K562 (cell line): ENCODE measurements around the gene MAGI2. TPM values are rescaled to one million over a fixed set of nuclear protein-coding genes. Genes with fewer than 3 reads are reported as not detected.

Source experiments
- ATAC-seq: fragments of 200-7000 bp; cut with Tn5 transposase; 3 replicates; pipeline ENCODE4 v1.9.1; 2020; ENCODE audit warnings: moderate library complexity
- BruUV-seq: library from RNA; stranded (reverse); fragments of 400-500 nt; replicated peaks from 2 replicates; lab custom pipeline; 2021; lab: Mats Ljungman, UMichigan
- CTCF ChIA-PET: fragments of 300-600 bp; formaldehyde crosslinking; extraction: SDS; loops from one replicate; lab custom pipeline; 2021; ENCODE audit warnings: low intra/inter-chr PET ratio; lab: Yijun Ruan, JAX
- POLR2A ChIA-PET: fragments of 300-600, 350-650 bp; sonication (Branson Sonifier 250); formaldehyde crosslinking; extraction: SDS; loops from one replicate; lab custom pipeline; 2021; ENCODE audit warnings: antibody characterized with exemption, inconsistent platforms; lab: Yijun Ruan, JAX
- DNase-seq, 4 experiments: peaks; one replicate each; pipeline versions ENCODE4 v3.0.0 to v3.0.0-alpha.2; 2011 to 2018; ENCODE audit warnings: low spot score in 3 of 4, mixed read lengths in 3 of 4; ENCODE audit errors: extremely low read depth in 1 of 4
- FAIRE-seq: peaks from 2 replicates; lab custom pipeline; 2011; peaks lifted over from hg19 to GRCh38; lab: Jason Lieb, UNC
- H2AFZ ChIP-seq: 2 replicates; pipeline ENCODE4 v1.6.0; 2011; ENCODE audit warnings: low read depth, low read length, control low read depth, inconsistent platforms
- H3K27ac ChIP-seq: fragments of 200-600 bp; 3 replicates; pipeline ENCODE4 v1.8.0; 2011; ENCODE audit warnings: low read depth, mild to moderate bottlenecking, control low read depth, inconsistent platforms, low read length, moderate library complexity, mixed read lengths; ENCODE audit errors: extremely low read depth
- H3K27me3 ChIP-seq, 2 experiments: fragments of 300-600 bp in 1 of 2; 2 replicates in 1 of 2; 3 replicates in 1 of 2; pipeline versions ENCODE4 v1.6.0 to v1.8.0; 2011; ENCODE audit warnings: inconsistent platforms in 2 of 2, low read length in 2 of 2, mild to moderate bottlenecking in 1 of 2, mixed read lengths in 1 of 2, moderate library complexity in 1 of 2; ENCODE audit not compliant: control insufficient read depth in 2 of 2, insufficient read depth in 2 of 2
- H3K36me3 ChIP-seq: fragments of 300-600 bp; 3 replicates; pipeline ENCODE4 v1.8.0; 2011; ENCODE audit warnings: mild to moderate bottlenecking, low read length, inconsistent platforms; ENCODE audit not compliant: control insufficient read depth, insufficient read depth
- H3K4me1 ChIP-seq, 2 experiments: fragments of 200-600 bp in 1 of 2; replicated peaks in 1 of 2; 2 replicates in 1 of 2; 3 replicates in 1 of 2; pipeline versions ENCODE4 v1.5.1 to v1.8.0; 2011; ENCODE audit warnings: inconsistent platforms in 2 of 2, low read length in 2 of 2, mild to moderate bottlenecking in 1 of 2, mixed read lengths in 1 of 2, moderate library complexity in 1 of 2; ENCODE audit not compliant: control insufficient read depth in 2 of 2, insufficient read depth in 2 of 2
- H3K4me2 ChIP-seq: 2 replicates; pipeline ENCODE4 v1.6.1; 2011; ENCODE audit warnings: low read length, control low read depth, inconsistent platforms, mixed read lengths; ENCODE audit not compliant: insufficient read depth
- H3K4me3 ChIP-seq: fragments of 200-600 bp; sonication (generic), shearing (Covaris generic); 2 replicates; pipeline ENCODE4 v1.5.1; 2016; ENCODE audit warnings: control low read depth, inconsistent platforms
- H3K79me2 ChIP-seq: fragments of 200-600 bp; 3 replicates; pipeline ENCODE4 v1.8.0; 2011; ENCODE audit warnings: low read length, inconsistent platforms; ENCODE audit not compliant: control insufficient read depth, insufficient read depth
- H3K9ac ChIP-seq, 2 experiments: 2 replicates each; pipeline versions ENCODE4 v1.6.0 to v1.6.1; 2011; ENCODE audit warnings: low read depth in 2 of 2, low read length in 2 of 2, control low read depth in 1 of 2, inconsistent platforms in 1 of 2, mild to moderate bottlenecking in 1 of 2, mixed read lengths in 1 of 2; ENCODE audit not compliant: insufficient read depth in 1 of 2
- H3K9me1 ChIP-seq: one replicate; pipeline ENCODE4 v1.6.0; 2011; ENCODE audit warnings: inconsistent platforms, mild to moderate bottlenecking, low read length, moderate library complexity; ENCODE audit not compliant: control insufficient read depth, insufficient read depth
- H3K9me3 ChIP-seq: replicated peaks from 2 replicates; pipeline ENCODE4 v1.5.1; 2011; ENCODE audit warnings: low read depth, low read length, inconsistent platforms; ENCODE audit not compliant: control insufficient read depth, insufficient read depth
- H4K20me1 ChIP-seq: replicated peaks from 2 replicates; pipeline ENCODE4 v1.6.1; 2011; ENCODE audit warnings: low read length, inconsistent platforms, mixed read lengths; ENCODE audit not compliant: control insufficient read depth, insufficient read depth
- ATF7 ChIP-seq: fragments of 450-650 bp; IDR thresholded peaks from 2 replicates; pipeline ENCODE4 v1.7.1; 2014; ENCODE audit warnings: mild to moderate bottlenecking, moderate library complexity
- CREBBP ChIP-seq: IDR thresholded peaks from one replicate; pipeline ENCODE4 v1.6.1; 2012; ENCODE audit warnings: low read depth, mild to moderate bottlenecking, control low read depth, inconsistent platforms, low read length
- DMBX1 ChIP-seq: fragments of 250-450 bp; sonication (Bioruptor Pico); IDR thresholded peaks from 2 replicates; pipeline ENCODE4 v1.8.0; 2022; ENCODE audit warnings: inconsistent platforms, mild to moderate bottlenecking, moderate library complexity, borderline replicate concordance
- ETV6 ChIP-seq, 3 experiments: fragments of 150-350 bp in 1 of 3; sonication (generic) in 1 of 3; formaldehyde crosslinking in 1 of 3; IDR thresholded peaks; 2 replicates each; pipeline versions ENCODE4 v1.6.1 to v1.8.0; 2014 to 2022; ENCODE audit warnings: borderline replicate concordance in 2 of 3, low read depth in 2 of 3, antibody characterized with exemption in 1 of 3, low read length in 1 of 3, mild to moderate bottlenecking in 1 of 3, missing genetic modification reagents in 1 of 3
- HCFC1 ChIP-seq: IDR thresholded peaks from 2 replicates; pipeline ENCODE4 v1.6.1; 2012; ENCODE audit warnings: low read depth, low read length, improper control_type of control experiment
- HNRNPH1 ChIP-seq: fragments of 200-400 bp; formaldehyde crosslinking; optimal IDR thresholded peaks from 2 replicates; pipeline ENCODE3; 2017; ENCODE audit warnings: low read depth, mild to moderate bottlenecking, low read length, moderate library complexity
- KLF10 ChIP-seq: fragments of 250-450 bp; sonication (Bioruptor Pico); IDR thresholded peaks from 2 replicates; pipeline ENCODE4 v1.6.1; 2021; ENCODE audit warnings: matching md5 sums
- LEF1 ChIP-seq: fragments of 450-650 bp; IDR thresholded peaks from 2 replicates; pipeline ENCODE4 v1.6.1; 2016; ENCODE audit warnings: mild to moderate bottlenecking
- NFXL1 ChIP-seq: fragments of 450-650 bp; formaldehyde crosslinking; IDR thresholded peaks from 2 replicates; pipeline ENCODE4 v1.4.0; 2021; ENCODE audit warnings: mild to moderate bottlenecking
- SRSF3 ChIP-seq: fragments of 200-400 bp; formaldehyde crosslinking; IDR thresholded peaks from 2 replicates; pipeline ENCODE4 v1.6.1; 2016; ENCODE audit warnings: mild to moderate bottlenecking, low read length, moderate library complexity; ENCODE audit not compliant: insufficient read depth
- TCF7L2 ChIP-seq: fragments of 150-350 bp; IDR thresholded peaks from 2 replicates; pipeline ENCODE4 v1.6.1; 2016; ENCODE audit warnings: low read depth, mild to moderate bottlenecking, low read length, moderate library complexity
- U2AF1 ChIP-seq: fragments of 200-400 bp; formaldehyde crosslinking; optimal IDR thresholded peaks from 2 replicates; pipeline ENCODE3; 2017; ENCODE audit warnings: mild to moderate bottlenecking, low read depth, low read length, moderate library complexity
- YY1 ChIP-seq, 3 experiments: IDR thresholded peaks; 2 replicates each; pipeline ENCODE4 v1.6.1; 2011; ENCODE audit warnings: low read length in 2 of 3, mild to moderate bottlenecking in 2 of 3, moderate library complexity in 2 of 3, borderline replicate concordance in 1 of 3, control low read depth in 1 of 3, low read depth in 1 of 3; ENCODE audit not compliant: insufficient read depth in 3 of 3, insufficient replicate concordance in 2 of 3, control insufficient read depth in 1 of 3, insufficient read length in 1 of 3; ENCODE audit errors: extremely low read depth in 1 of 3
- ZNF274 ChIP-seq: IDR thresholded peaks from 2 replicates; pipeline ENCODE4 v1.6.1; 2011; ENCODE audit warnings: low read depth, mild to moderate bottlenecking, low read length, moderate library complexity, borderline replicate concordance
- WGBS: fragments of 100-300 bp; shearing (Covaris generic); methylation state at CpG from one replicate; pipeline ENCODE4 v1.1.6; 2016; ENCODE audit warnings: low coverage, mixed read lengths; ENCODE audit not compliant: insufficient coverage; ENCODE audit errors: missing lambda C conversion rate; 5-methylcytosine and 5-hydroxymethylcytosine counted together
- in situ Hi-C: fragments of 300-500 bp; cut with MboI; formaldehyde crosslinking; loops from 4 replicates; pipeline ENCODE4 v1.15.0; 2018; ENCODE audit warnings: inconsistent platforms, mixed read lengths
- intact Hi-C: fragments of 100-400 bp; cut with micrococcal nuclease; formaldehyde crosslinking; loops from 2 replicates; pipeline ENCODE4 v1.14.2; 2022
- polyA plus RNA-seq, 8 experiments: library from polyadenylated mRNA; depleted of rRNA in 4 of 8; stranded (reverse) in 5 of 8; unstranded in 3 of 8; fragments of >200 nt; fragmentation: Nextera tagmentation in 2 of 8; fragmentation: Illumina TruSeq in 1 of 8; extraction: Ambion mirVana in 2 of 8; extraction: Trizol in 1 of 8; gene quantifications; 2 replicates each; pipeline versions ENCODE4 v1.2.1 to v1.2.3, GENCODE V29; 2011 to 2014; ENCODE audit warnings: inconsistent platforms in 1 of 8, missing spikeins in 1 of 8
- total RNA-seq, 7 experiments: library from RNA; depleted of rRNA in 6 of 7; stranded (reverse); fragments of >200 nt in 6 of 7; fragmentation: Illumina TruSeq in 2 of 7; extraction: Trizol in 2 of 7; gene quantifications; 2 replicates each; pipeline versions ENCODE4 v1.2.1 to v1.2.3, GENCODE V29; 2011 to 2021; ENCODE audit warnings: low replicate concordance in 1 of 7
- TF ChIP-seq, protein P1 (sequence below): sonication (generic); formaldehyde crosslinking; IDR thresholded peaks from 2 replicates; pipeline ENCODE4 v1.8.1; 2023; ENCODE audit warnings: mild to moderate bottlenecking, missing genetic modification reagents
- TF ChIP-seq, protein P2 (sequence below): fragments of 150-350 bp; IDR thresholded peaks from 2 replicates; pipeline ENCODE4 v1.6.1; 2014; ENCODE audit warnings: low read depth, mild to moderate bottlenecking, low read length, borderline replicate concordance

MAGI2 gene
- total and polyA plus RNA-seq, 9 of the 15 experiments (the other 6 are each of a cell fraction or from before 2014, with no cell fraction given): 0.27 to 1.4 (median 0.70) TPM

DNA sequence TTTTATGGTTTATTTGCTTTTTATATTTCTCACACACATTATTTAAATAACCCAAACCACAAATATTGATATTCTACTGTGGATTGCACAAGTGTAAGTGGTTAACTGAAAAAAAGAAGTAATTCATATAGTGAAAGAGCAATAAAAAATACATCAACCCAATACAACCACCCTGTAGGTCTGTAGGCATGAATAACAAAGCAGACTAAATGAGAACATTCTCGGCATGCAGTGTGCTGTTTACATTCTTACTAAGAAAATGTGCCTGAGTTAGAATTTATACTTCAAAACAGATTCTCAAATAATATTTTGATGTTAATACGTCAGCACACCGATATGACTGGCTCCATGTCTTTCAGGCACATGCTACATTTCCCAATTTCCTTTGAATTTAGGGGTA is 660.8 kb downstream of the MAGI2 start:
- no TSS peak for BruUV-seq
- intact Hi-C loops: no loop called here
- H3K79me2 ChIP-seq: no peaks in the 10 kb centered on the region
- FAIRE-seq (no peak), DNase-seq (no peak), ATAC-seq (no peak)
- no peak overlapping the region for H3K27ac ChIP-seq
- H3K4me2 ChIP-seq: no peak overlapping the region
- ChIA-PET CTCF (no interaction called here), POLR2A (no interaction called here)
- no peaks in the 10 kb centered on the region for H3K27me3 ChIP-seq
- no peak overlapping the region for H2AFZ ChIP-seq
- H3K9ac ChIP-seq: no peak overlapping the region
- no peaks in the 10 kb centered on the region; the same call in 1 of the 2 replicates for H3K9me3 ChIP-seq
- H4K20me1 ChIP-seq: no peaks in the 10 kb centered on the region
- H3K4me1 ChIP-seq: no peaks in the 10 kb centered on the region
- in situ Hi-C loops: no loop called here
- no peak overlapping the region for H3K4me3 ChIP-seq
- no peaks in the 10 kb centered on the region for H3K9me1 ChIP-seq
- 2% methylated on average over 3 of the region's 3 CpGs for WGBS
- H3K36me3 ChIP-seq: no peaks in the 10 kb centered on the region
- TF ChIP-seq SRSF3 (no peak), HNRNPH1 (no peak), CREBBP (no peak), DMBX1 (no peak), TCF7L2 (no peak), HCFC1 (no peak), U2AF1 (no peak), ETV6 (IDR thresholded peaks at IDR 0.05; ENCODE audit: borderline replicate concordance in 1 of 2, low read depth in 2 of 2, low read length in 1 of 2) (no peak), ETV6 (CRISPR knock-in tag; IDR thresholded peaks at IDR 0.05; ENCODE audit: borderline replicate concordance) (no peak), LEF1 (no peak), YY1 (IDR thresholded peaks at IDR 0.05; ENCODE audit: borderline replicate concordance in 1 of 3, control insufficient read depth in 1 of 3, extremely low read depth in 1 of 3, insufficient read depth in 3 of 3, insufficient read length in 1 of 3, insufficient replicate concordance in 2 of 3, low read depth in 1 of 3, low read length in 2 of 3) (no peak), NFXL1 (CRISPR knock-in tag) (no peak), ZNF274 (no peak), ATF7 (no peak), KLF10 (CRISPR knock-in tag) (no peak)
- TF ChIP-seq, protein P1, sequence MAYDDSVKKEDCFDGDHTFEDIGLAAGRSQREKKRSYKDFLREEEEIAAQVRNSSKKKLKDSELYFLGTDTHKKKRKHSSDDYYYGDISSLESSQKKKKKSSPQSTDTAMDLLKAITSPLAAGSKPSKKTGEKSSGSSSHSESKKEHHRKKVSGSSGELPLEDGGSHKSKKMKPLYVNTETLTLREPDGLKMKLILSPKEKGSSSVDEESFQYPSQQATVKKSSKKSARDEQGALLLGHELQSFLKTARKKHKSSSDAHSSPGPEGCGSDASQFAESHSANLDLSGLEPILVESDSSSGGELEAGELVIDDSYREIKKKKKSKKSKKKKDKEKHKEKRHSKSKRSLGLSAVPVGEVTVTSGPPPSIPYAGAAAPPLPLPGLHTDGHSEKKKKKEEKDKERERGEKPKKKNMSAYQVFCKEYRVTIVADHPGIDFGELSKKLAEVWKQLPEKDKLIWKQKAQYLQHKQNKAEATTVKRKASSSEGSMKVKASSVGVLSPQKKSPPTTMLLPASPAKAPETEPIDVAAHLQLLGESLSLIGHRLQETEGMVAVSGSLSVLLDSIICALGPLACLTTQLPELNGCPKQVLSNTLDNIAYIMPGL (CRISPR knock-in tag): no peak
- TF ChIP-seq, protein P2, sequence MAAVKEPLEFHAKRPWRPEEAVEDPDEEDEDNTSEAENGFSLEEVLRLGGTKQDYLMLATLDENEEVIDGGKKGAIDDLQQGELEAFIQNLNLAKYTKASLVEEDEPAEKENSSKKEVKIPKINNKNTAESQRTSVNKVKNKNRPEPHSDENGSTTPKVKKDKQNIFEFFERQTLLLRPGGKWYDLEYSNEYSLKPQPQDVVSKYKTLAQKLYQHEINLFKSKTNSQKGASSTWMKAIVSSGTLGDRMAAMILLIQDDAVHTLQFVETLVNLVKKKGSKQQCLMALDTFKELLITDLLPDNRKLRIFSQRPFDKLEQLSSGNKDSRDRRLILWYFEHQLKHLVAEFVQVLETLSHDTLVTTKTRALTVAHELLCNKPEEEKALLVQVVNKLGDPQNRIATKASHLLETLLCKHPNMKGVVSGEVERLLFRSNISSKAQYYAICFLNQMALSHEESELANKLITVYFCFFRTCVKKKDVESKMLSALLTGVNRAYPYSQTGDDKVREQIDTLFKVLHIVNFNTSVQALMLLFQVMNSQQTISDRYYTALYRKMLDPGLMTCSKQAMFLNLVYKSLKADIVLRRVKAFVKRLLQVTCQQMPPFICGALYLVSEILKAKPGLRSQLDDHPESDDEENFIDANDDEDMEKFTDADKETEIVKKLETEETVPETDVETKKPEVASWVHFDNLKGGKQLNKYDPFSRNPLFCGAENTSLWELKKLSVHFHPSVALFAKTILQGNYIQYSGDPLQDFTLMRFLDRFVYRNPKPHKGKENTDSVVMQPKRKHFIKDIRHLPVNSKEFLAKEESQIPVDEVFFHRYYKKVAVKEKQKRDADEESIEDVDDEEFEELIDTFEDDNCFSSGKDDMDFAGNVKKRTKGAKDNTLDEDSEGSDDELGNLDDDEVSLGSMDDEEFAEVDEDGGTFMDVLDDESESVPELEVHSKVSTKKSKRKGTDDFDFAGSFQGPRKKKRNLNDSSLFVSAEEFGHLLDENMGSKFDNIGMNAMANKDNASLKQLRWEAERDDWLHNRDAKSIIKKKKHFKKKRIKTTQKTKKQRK: no peak
